GM12892 (cell line): ENCODE measurements around the gene OR10A5.
A peak's percentile ranks its signal among the peaks of the same experiment; 100 is the strongest.
"Not testable (repeated sequence)": the region's sequence is repeated elsewhere in the genome, so short reads cannot be mapped to it uniquely, and the experiment has no call there.

ENCODE experiments used
- DNase-seq: peaks from one replicate; pipeline ENCODE4 v3.0.0; 2011; ENCODE audit not compliant: insufficient read length
- FAIRE-seq: peaks from 2 replicates; lab custom pipeline; 2011; peaks lifted over from hg19 to GRCh38; lab: Jason Lieb, UNC
- POLR2A ChIP-seq: IDR thresholded peaks from 2 replicates; pipeline ENCODE4 v1.6.1; 2011; ENCODE audit warnings: low read depth, low read length, control low read depth
- POLR2AphosphoS5 ChIP-seq: IDR thresholded peaks from 2 replicates; pipeline ENCODE4 v1.6.1; 2011; ENCODE audit warnings: low read depth, low read length, control low read depth
- TAF1 ChIP-seq: IDR thresholded peaks from 2 replicates; pipeline ENCODE4 v1.6.1; 2011; ENCODE audit warnings: low read depth, mild to moderate bottlenecking, control low read depth, low read length, borderline replicate concordance

Gene OR10A5

DNA sequence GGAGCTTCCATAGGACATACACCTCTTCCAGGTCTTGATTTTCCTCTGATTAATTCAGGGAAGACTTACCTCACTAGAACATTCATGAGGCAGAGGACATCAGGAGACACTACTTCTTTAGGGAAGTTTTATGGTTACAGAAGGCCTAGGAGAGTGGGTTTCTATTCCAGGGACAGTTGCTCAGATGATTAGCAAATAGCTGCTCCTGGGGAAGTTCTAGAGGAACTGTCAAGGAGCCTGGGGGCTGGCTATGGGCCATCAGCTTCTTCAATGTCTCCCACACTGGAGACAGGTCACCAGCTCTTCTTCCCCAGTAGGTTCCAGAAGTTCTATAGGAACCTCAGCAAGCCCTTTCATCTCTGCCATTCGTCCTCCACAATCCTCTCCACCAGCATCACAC lies 11.5 kb upstream of the OR10A5 start:
- DNase-seq (no peak), FAIRE-seq (no peak)
- TF ChIP-seq POLR2A: no peak

DNA sequence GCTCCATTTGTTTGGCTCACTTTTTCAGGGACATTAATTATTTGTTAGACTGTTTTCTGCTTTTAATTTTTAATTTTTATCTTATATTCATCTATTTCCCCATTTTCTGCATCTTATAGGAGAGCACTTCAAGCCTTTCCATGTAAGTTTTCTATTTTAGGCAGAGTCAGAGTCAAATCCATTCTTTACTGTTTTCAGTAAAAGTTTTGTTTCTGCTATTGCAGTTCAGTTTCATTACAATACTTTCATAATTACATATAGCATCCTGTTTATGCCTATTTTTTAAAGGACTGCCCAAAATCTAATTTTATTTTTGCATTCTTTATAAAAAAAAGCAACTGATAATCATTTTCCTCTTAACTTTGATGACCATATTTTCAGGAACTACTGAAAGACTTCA lies 3.8 kb upstream of the OR10A5 start:
- FAIRE-seq (peak; percentile 82), DNase-seq (no peak)
- TF ChIP-seq POLR2AphosphoS5 (no peak), TAF1 (no peak), POLR2A (no peak)

- FAIRE-seq (no peak), DNase-seq (no peak)
- TF ChIP-seq POLR2AphosphoS5: no peak
- TF ChIP-seq POLR2A: no peak
- no peak for TF ChIP-seq TAF1
Observed at GRCh38 chr11:6843670-6844069, 1.8 kb upstream of the OR10A5 start.

GRCh38 chr11:6844356-6844755 lies 1.1 kb upstream of the OR10A5 start:
- peak; percentile 71 for FAIRE-seq
- TF ChIP-seq POLR2A: no peak
- TF ChIP-seq POLR2AphosphoS5: no peak
- no peak for TF ChIP-seq TAF1
- DNase-seq: no peak

DNA sequence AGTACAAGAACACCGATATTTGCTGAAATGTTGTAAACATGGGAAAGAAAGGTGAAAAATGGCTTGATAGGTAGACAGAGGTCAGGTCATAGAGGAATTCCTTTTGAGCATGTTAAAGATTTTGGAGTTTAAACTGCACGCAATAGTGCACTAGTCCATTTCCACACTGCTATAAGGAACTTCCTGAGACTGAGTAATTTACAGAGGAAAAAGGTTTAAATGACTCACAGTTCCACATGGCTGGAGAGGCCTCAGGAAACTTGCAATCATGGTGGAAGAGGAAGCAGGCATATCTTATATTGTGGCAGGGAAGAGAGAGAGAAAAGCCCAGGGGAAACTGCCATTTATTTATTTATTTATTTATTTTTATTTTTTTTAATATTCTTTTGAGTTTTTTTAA lies 5.0 kb downstream of the OR10A5 start:
- DNase-seq: no peak
- TF ChIP-seq TAF1: no peak
- no peak for TF ChIP-seq POLR2AphosphoS5
- FAIRE-seq: no peak

- FAIRE-seq, DNase-seq: not testable (repeated sequence)
Observed at GRCh38 chr11:6854801-6855200, 9.3 kb downstream of the OR10A5 start.

DNA sequence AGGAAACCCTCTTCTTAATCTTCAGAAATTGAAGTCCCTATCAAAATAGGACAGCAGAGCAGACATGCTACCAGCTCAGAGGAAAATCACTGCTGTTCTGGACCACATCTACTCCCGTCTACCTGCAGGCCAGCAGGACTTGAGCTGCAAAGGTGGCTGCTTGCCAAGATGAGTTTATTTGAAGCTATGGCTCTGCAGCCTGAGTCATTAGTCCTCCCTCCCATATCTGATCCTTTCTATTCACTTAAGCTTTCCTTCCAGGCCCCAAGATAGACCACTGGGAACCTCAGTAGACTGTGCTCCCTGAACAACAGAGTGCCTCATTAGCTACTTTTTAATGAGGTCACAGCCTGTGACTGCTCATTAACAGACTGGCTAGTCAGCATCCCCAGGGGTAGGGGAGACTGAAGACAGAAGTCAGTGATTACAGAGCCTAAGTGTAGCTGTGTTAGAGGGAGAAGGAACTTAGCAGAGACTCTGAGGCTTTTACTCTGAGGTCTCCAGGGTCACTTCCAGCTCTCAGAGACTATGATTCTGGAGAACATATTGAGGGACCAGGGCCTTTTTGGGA lies 10.6 kb downstream of the OR10A5 start:
- FAIRE-seq (peak; percentile 74), DNase-seq (no peak)
- TF ChIP-seq TAF1 (no peak), POLR2AphosphoS5 (no peak), POLR2A (no peak)

- no peak for TF ChIP-seq TAF1
- no peak for TF ChIP-seq POLR2AphosphoS5
- no peak for TF ChIP-seq POLR2A
- FAIRE-seq (no peak), DNase-seq (no peak)
Observed at GRCh38 chr11:6856871-6857270, 11.4 kb downstream of the OR10A5 start.

GRCh38 chr11:6862961-6863360 lies 17.5 kb downstream of the OR10A5 start, which contains the start of gene OR10A2:
TSS of gene OR10A2 (plus strand) at chr11:6863057. CDS start at chr11:6869755, 6,698 bp downstream.
- DNase-seq (no peak), FAIRE-seq (no peak)
- TF ChIP-seq TAF1 (no peak), POLR2AphosphoS5 (no peak), POLR2A (no peak)

GRCh38 chr11:6864438-6864837 lies 19.0 kb downstream of the OR10A5 start:
- FAIRE-seq: no peak

DNA sequence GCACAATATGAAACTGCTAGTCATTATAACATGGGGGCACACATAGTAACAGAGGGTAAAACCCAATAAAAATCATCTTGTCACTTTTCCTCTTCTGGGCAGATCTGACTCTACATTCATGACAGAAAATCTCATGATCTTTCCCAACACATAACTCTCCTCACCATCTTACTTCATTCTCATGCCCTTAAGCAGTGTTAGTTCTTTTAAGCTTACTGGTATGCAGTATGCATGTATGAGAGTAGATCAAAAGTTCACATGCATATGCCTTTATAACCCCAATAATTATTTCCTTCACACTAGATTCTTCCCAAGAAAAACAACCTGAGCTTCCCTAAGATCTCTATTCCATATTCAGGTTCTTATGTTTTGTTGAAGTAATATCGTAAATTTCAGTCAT lies 25.8 kb downstream of the OR10A5 start:
- FAIRE-seq (no peak), DNase-seq (no peak)
- TF ChIP-seq POLR2A (no peak), POLR2AphosphoS5 (no peak)

More at GRCh38 chr11:6864438-6864837, 19.0 kb downstream of the OR10A5 start:
- no peak for TF ChIP-seq TAF1
- TF ChIP-seq POLR2A: no peak
- no peak for TF ChIP-seq POLR2AphosphoS5
- DNase-seq: no peak

- DNase-seq (no peak), FAIRE-seq (no peak)
Observed at GRCh38 chr11:6875761-6876160, 30.3 kb downstream of the OR10A5 start.

GRCh38 chr11:6876325-6876724 lies 30.8 kb downstream of the OR10A5 start, which contains the start of gene OR10A4:
TSS of gene OR10A4 (plus strand) at chr11:6876625. CDS start at chr11:6876648, 23 bp downstream.
- TF ChIP-seq TAF1: no peak
- TF ChIP-seq POLR2AphosphoS5: no peak
- no peak for TF ChIP-seq POLR2A
- no peak for DNase-seq
- FAIRE-seq: no peak

More at GRCh38 chr11:6875761-6876160, 30.3 kb downstream of the OR10A5 start:
- no peak for TF ChIP-seq TAF1
- no peak for TF ChIP-seq POLR2A
- TF ChIP-seq POLR2AphosphoS5: no peak
